Progenitor cell of endocrine pancreas (in vitro differentiated cells): ENCODE data around the gene MYLK2. TPM values are rescaled to one million over a fixed set of nuclear protein-coding genes. Genes with fewer than 3 reads are reported as not detected.
"Not testable (repeated sequence)": the region's sequence is repeated elsewhere in the genome, so short reads cannot be mapped to it uniquely, and the experiment has no call there.

ENCODE experiments used
- DNase-seq: peaks from one replicate; pipeline ENCODE4 v3.0.0; 2021; ENCODE audit warnings: low spot score; ENCODE audit not compliant: unreplicated experiment
- H3K27ac Mint-ChIP-seq: 2 replicates; pipeline ENCODE4 v1.8.0; 2021; ENCODE audit warnings: mild to moderate bottlenecking, moderate library complexity, mixed read lengths
- H3K27me3 Mint-ChIP-seq: 2 replicates; pipeline ENCODE4 v1.8.0; 2021; ENCODE audit warnings: mixed read lengths
- H3K36me3 Mint-ChIP-seq: 2 replicates; pipeline ENCODE4 v1.8.0; 2022; ENCODE audit warnings: mixed read lengths; ENCODE audit not compliant: insufficient read depth
- H3K4me1 Mint-ChIP-seq: 2 replicates; pipeline ENCODE4 v1.8.0; 2021; ENCODE audit warnings: low read depth, mixed read lengths
- H3K4me3 Mint-ChIP-seq: 2 replicates; pipeline ENCODE4 v1.8.0; 2021; ENCODE audit warnings: low read depth, mild to moderate bottlenecking, moderate library complexity, mixed read lengths
- H3K9me3 Mint-ChIP-seq: 2 replicates; pipeline ENCODE4 v1.8.0; 2021; ENCODE audit warnings: low read depth, mixed read lengths
- total RNA-seq: library from RNA; stranded (reverse); gene quantifications from 2 replicates; pipeline ENCODE4 v1.2.1, GENCODE V29; 2021
- TF ChIP-seq, protein P1 (sequence below): fragments of 200-600 bp; sonication (generic); IDR thresholded peaks from one replicate; pipeline ENCODE4 v1.5.0; 2021; ENCODE audit warnings: antibody characterized with exemption, mild to moderate bottlenecking; ENCODE audit not compliant: unreplicated experiment

MYLK2 gene
- total RNA-seq, 1 donor from 2014 or later, result 0.38 TPM

DNA sequence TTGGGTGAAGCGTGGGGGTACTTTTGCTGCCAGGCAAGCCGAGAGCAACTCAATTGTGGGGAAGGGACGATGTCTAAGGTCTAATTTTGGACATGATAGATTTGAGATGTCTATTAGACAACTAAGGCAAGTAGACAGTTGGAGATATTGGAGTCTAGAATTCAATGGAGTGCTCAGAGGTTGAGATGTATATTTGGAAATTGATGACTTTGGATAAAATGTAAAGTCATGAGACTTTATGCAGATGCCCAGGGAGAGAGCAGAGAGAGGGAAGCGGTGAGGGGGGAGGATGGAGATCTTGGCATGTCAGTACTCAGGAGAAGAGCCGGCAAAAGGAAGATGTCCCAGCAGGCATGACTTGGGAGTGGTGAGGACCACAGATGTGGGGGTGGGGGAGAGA lies 6.9 kb downstream of the MYLK2 start:
- Mint-ChIP-seq H3K9me3 (no peaks in the 10 kb centered on the region), H3K27ac (no peak overlapping the region), H3K4me1 (no peaks in the 10 kb centered on the region), H3K36me3 (no peaks in the 10 kb centered on the region), H3K4me3 (no peak overlapping the region), H3K27me3 (peaks cover 10% of the 10 kb centered on the region)
- TF ChIP-seq, protein P1, sequence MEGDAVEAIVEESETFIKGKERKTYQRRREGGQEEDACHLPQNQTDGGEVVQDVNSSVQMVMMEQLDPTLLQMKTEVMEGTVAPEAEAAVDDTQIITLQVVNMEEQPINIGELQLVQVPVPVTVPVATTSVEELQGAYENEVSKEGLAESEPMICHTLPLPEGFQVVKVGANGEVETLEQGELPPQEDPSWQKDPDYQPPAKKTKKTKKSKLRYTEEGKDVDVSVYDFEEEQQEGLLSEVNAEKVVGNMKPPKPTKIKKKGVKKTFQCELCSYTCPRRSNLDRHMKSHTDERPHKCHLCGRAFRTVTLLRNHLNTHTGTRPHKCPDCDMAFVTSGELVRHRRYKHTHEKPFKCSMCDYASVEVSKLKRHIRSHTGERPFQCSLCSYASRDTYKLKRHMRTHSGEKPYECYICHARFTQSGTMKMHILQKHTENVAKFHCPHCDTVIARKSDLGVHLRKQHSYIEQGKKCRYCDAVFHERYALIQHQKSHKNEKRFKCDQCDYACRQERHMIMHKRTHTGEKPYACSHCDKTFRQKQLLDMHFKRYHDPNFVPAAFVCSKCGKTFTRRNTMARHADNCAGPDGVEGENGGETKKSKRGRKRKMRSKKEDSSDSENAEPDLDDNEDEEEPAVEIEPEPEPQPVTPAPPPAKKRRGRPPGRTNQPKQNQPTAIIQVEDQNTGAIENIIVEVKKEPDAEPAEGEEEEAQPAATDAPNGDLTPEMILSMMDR, result no peak
- no peak for DNase-seq

DNA sequence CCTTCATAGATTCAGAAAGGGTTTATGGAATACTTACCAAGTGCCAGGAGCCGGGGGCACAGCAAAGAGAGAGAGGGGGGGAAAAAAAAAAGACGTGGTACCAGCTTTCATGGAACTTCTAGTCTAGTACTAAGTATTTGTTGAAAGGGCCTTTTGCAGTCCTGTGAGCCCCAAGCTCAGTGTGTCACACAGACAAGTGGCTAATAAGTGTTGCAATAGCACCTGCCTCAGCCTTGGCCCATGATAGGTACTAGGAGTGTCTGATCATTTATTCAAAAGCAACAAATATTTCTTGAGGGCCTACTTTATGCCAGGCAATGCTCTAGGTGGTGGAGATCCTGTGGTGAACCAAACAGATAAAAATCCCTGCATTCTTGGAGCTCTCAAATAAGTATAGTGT lies 7.9 kb downstream of the MYLK2 start:
- no peak for DNase-seq
- Mint-ChIP-seq H3K4me3 (no peak overlapping the region), H3K27me3 (peaks cover 6% of the 10 kb centered on the region), H3K9me3 (no peaks in the 10 kb centered on the region), H3K4me1 (no peaks in the 10 kb centered on the region), H3K27ac (no peak overlapping the region), H3K36me3 (no peaks in the 10 kb centered on the region)
- TF ChIP-seq, protein P1, result no peak

DNA sequence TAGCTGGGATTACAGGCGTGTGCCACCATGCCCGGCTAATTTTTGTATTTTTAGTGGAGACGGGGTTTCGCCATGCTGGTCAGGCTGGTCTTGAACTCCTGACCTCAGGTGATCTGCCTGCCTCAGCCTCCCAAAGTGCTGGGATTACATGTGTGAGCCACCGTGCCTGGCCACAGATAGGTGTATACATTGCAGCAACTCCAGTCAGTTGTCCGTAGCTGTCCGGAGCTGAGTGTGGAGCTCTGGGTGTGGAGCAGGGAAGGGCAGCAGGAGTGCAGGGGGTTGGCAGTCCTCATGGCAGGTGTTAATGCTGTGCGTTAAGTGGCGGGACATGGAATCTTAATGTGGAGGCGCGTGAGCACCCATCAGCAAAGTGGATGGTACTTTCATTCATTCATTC lies 8.9 kb downstream of the MYLK2 start:
- not testable (repeated sequence) for H3K9me3 Mint-ChIP-seq, H3K27ac Mint-ChIP-seq, H3K36me3 Mint-ChIP-seq, DNase-seq, H3K4me1 Mint-ChIP-seq, H3K27me3 Mint-ChIP-seq, H3K4me3 Mint-ChIP-seq

DNA sequence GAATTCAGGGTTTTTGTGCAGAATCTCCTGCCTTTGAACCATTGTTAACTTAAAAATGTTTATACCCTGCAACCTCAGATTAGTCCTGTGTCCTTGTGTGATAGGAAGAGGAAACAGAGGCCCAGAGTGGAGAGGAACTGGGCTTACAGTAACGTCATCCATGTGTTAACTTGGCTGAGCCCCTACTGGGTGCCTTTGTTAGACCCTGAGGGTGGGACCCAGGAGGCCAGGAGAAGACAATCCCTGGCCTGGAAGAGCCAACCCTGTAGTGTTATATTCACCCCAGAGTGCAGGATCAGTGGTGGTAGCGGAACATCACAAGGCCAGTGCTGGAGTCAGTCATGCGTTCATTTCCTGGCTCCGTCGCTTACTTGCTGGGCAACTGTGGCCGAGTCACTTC lies 10.6 kb downstream of the MYLK2 start:
- no peak overlapping the region for H3K27ac Mint-ChIP-seq

DNA sequence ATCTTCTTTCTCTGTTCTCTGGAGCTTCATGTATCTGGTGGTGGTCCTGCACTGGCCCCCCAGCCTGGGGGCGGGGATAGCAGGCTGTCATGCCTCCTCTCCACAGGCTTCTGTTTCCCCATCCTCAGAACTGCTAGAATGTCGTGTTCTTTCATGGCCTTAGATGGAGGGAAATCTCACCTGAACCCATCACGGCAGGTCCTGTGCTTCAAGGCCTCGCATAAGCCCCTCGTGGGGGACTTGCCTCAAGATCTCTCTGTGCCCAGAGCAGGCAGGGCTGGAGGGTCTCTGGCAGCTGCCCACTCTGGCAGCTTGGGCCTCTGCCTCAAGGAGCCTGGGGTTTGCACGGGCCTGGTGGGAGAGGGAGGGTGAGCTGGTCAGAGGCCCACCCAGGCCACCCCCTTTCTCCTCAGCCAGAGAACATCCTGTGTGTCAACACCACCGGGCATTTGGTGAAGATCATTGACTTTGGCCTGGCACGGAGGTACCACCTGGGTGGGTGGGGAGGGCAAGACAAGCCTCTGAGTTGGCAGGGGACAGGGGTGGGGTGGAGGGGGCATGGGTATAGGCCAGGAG lies 11.3 kb downstream of the MYLK2 start:
- Mint-ChIP-seq H3K9me3 (no peaks in the 10 kb centered on the region), H3K36me3 (no peaks in the 10 kb centered on the region), H3K27ac (no peak overlapping the region), H3K27me3 (no peaks in the 10 kb centered on the region), H3K4me3 (no peak overlapping the region), H3K4me1 (peaks cover 6% of the 10 kb centered on the region)
- DNase-seq, result no peak
- TF ChIP-seq, protein P1, result no peak

More for the DNA sequence above, 10.6 kb downstream of the MYLK2 start:
- H3K36me3 Mint-ChIP-seq, result no peaks in the 10 kb centered on the region
- DNase-seq, result no peak
- H3K27me3 Mint-ChIP-seq, result no peaks in the 10 kb centered on the region
- no peaks in the 10 kb centered on the region for H3K9me3 Mint-ChIP-seq
- H3K4me3 Mint-ChIP-seq, result no peak overlapping the region
- TF ChIP-seq, protein P1, result no peak
- peaks cover 3% of the 10 kb centered on the region for H3K4me1 Mint-ChIP-seq

DNA sequence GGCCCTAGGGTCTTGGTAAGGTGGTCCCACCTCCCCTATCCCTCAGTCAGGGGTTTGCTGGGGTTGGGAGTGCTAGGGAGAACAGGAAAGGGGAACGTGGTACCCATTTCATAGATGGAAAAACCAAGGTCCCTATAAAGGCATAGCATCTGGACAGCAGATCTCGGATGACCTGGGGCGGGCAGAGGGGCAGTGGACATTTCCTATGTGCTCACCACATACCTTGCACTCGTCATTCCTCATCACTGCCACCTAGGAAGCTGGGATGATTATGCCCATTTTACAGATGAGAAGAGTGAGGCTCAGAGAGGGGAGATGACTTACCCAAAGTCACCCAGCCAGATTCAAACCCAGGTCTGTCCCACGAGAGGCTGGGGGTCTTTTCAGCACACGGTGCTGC lies 12.1 kb downstream of the MYLK2 start:
- Mint-ChIP-seq H3K36me3 (no peaks in the 10 kb centered on the region), H3K4me3 (no peak overlapping the region), H3K9me3 (no peaks in the 10 kb centered on the region), H3K27me3 (no peaks in the 10 kb centered on the region), H3K4me1 (peaks cover 6% of the 10 kb centered on the region), H3K27ac (no peak overlapping the region)
- DNase-seq, result no peak
- TF ChIP-seq, protein P1, result no peak
